Ishikawa (cell line): ENCODE data around the gene HARBI1.

Experiments
- CEBPB ChIP-seq: IDR thresholded peaks from 2 replicates; pipeline ENCODE4 v1.6.1; 2012
- CREB1 ChIP-seq: IDR thresholded peaks from 2 replicates; pipeline ENCODE4 v1.6.1; 2012; ENCODE audit warnings: low read depth
- EGR1 ChIP-seq: IDR thresholded peaks from 2 replicates; pipeline ENCODE4 v1.6.1; 2012
- EP300 ChIP-seq: IDR thresholded peaks from 2 replicates; pipeline ENCODE4 v1.6.1; 2012; ENCODE audit warnings: borderline replicate concordance
- FOXM1 ChIP-seq: IDR thresholded peaks from 2 replicates; pipeline ENCODE4 v1.6.1; 2012; ENCODE audit warnings: low read depth, borderline replicate concordance
- NFIC ChIP-seq: IDR thresholded peaks from 2 replicates; pipeline ENCODE4 v1.6.1; 2012
- RAD21 ChIP-seq: IDR thresholded peaks from 2 replicates; pipeline ENCODE4 v1.6.1; 2012; ENCODE audit warnings: low read depth
- REST ChIP-seq: IDR thresholded peaks from 2 replicates; pipeline ENCODE4 v1.6.1; 2012; ENCODE audit warnings: low read depth, mild to moderate bottlenecking
- TAF1 ChIP-seq: IDR thresholded peaks from 2 replicates; pipeline ENCODE4 v1.6.1; 2012; ENCODE audit warnings: low read depth, mild to moderate bottlenecking
- TCF12 ChIP-seq: IDR thresholded peaks from 2 replicates; pipeline ENCODE4 v1.6.1; 2012; ENCODE audit warnings: low read depth
- TEAD4 ChIP-seq: IDR thresholded peaks from 2 replicates; pipeline ENCODE4 v1.6.1; 2012
- USF1 ChIP-seq: IDR thresholded peaks from 2 replicates; pipeline ENCODE4 v1.6.1; 2012
- YY1 ChIP-seq: IDR thresholded peaks from 2 replicates; pipeline ENCODE4 v1.6.1; 2012; ENCODE audit warnings: low read depth
- ZBTB7A ChIP-seq: IDR thresholded peaks from 2 replicates; pipeline ENCODE4 v1.6.1; 2012; ENCODE audit warnings: low read depth
- TF ChIP-seq, protein P1 (sequence below): IDR thresholded peaks from 2 replicates; pipeline ENCODE4 v1.6.1; 2012

HARBI1 gene

DNA sequence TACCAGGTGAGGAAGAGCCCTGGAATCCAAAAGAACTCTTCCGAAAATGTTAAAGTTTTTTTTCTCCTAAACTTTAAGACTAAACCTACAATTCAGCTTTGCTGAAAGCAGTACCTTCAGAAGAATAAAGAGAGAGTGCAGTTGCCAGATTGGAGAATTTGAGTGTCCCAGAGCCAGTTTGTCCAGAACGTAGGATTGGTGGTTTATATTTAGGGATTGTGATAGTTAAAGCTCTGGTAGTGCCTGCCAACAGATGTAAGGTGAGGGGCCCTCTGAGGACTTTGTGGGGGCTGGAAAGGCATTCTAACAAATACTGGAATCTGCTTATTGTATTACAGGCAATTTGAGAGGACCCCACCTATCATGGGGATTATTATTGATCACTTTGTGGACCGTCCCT is 40.2 kb upstream of the HARBI1 start:
- TF ChIP-seq YY1, result no peak
- no peak for TF ChIP-seq TEAD4
- no peak for TF ChIP-seq REST
- TF ChIP-seq CREB1, result no peak

DNA sequence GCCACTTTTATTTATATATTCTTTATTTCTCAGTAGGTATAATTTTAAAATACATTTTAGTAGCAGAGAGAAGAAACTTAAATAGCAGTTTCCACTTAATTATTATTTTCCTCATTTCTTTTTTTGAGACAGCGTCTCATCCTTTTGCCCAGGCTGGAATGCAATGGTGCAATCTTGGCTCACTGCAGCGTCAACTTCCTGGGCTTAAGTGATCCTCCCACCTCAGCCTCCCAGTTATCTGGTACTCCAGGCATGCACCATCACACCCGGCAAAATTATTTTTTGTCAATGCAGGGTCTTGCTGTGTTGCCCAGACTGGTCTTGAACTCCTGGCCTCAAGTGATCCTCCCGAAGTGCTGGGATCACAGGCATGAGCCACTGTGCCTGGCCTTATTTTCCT is 38.6 kb upstream of the HARBI1 start:
- no peak for TF ChIP-seq CEBPB
- no peak for TF ChIP-seq TAF1
- no peak for TF ChIP-seq EGR1
- TF ChIP-seq, protein P1, sequence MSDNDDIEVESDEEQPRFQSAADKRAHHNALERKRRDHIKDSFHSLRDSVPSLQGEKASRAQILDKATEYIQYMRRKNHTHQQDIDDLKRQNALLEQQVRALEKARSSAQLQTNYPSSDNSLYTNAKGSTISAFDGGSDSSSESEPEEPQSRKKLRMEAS, result no peak
- no peak for TF ChIP-seq FOXM1
- no peak for TF ChIP-seq YY1
- no peak for TF ChIP-seq NFIC
- TF ChIP-seq ZBTB7A, result no peak
- no peak for TF ChIP-seq USF1
- TF ChIP-seq TEAD4, result no peak
- no peak for TF ChIP-seq TCF12
- TF ChIP-seq REST, result no peak
- TF ChIP-seq EP300, result no peak
- no peak for TF ChIP-seq RAD21
- no peak for TF ChIP-seq CREB1

DNA sequence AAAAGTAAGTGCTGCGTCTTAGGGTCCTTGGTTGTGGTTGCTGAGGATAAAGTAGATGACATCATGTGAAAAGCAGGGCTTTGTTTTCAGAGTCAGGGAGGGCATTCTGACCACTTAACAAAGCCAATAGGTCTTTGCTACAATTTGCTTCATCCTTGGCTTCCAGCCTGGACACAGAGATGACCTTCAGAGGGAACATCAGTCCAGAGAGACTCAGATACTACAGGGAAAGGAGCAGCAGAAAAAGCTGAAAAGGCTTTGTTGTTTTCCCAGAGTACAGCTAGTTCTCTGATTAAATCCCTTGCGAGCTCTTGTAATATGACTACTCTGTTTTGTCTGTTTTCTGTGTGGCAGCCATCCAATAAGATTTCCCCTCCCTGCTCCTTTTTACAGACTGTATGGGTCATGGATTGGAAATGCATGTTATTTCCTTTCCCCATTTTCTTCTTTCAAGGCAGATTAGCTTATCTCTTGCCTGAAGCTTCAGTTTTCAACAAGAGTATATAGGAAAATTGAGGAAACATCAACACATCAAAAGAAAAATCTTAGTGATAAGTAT is 32.2 kb upstream of the HARBI1 start:
- TF ChIP-seq, protein P1, result no peak
- TF ChIP-seq EP300, result no peak
- no peak for TF ChIP-seq RAD21
- no peak for TF ChIP-seq TCF12
- TF ChIP-seq FOXM1, result no peak
- no peak for TF ChIP-seq TEAD4
- no peak for TF ChIP-seq CEBPB
- TF ChIP-seq TAF1, result no peak
- no peak for TF ChIP-seq YY1
- no peak for TF ChIP-seq NFIC
- no peak for TF ChIP-seq REST
- TF ChIP-seq USF1, result no peak
- TF ChIP-seq CREB1, result no peak
- no peak for TF ChIP-seq EGR1
- no peak for TF ChIP-seq ZBTB7A

DNA sequence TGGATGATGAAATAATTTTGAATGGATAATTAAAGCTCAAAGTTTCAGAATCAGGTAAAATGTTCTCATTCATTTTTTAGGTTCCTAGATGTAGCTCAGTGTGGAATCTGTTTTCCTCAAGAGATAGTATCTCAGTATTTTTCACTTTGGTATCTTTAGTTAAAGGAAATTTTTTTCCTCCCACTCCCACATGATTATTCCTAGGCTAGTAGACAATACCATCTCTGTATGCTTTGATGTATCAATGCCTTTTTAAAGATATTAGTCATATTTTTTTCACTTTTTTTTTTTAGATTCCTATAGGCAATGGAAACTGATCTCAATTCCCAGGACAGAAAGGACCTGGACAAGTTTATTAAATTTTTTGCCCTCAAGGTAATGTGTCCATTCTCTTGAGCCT is 27.0 kb upstream of the HARBI1 start:
- TF ChIP-seq FOXM1 (no peak), TCF12 (no peak), EP300 (no peak), EGR1 (no peak)

DNA sequence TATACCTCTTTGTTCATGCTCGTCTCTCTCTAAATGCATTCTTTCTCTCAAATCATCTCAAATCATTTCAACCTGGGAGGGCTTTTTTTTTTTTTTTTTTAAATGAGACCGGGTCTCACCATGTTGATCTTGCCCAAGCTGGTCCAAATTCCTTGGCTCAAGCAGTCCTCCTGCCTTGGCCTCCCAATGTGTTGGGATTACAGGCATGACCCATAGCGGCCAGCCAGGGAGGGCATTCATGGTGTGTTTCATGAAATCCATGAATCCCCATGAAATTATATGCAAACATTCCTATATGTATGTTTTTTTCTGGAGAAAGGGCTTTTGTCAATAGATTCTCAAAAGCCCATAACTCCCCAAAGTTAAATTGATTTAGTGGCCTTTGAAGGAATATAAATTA is 26.5 kb upstream of the HARBI1 start:
- TF ChIP-seq TCF12 (no peak), RAD21 (no peak)
